Measurements from ENCODE around the gene CRB1. TPM values are rescaled to one million over a fixed set of nuclear protein-coding genes. Genes with fewer than 3 reads are reported as not detected.

Gene CRB1
- polyA plus RNA-seq, 1 donor (not counting 4 experiments of a cell fraction or from before 2014, with no cell fraction given): 0.04 TPM

- Histone ChIP-seq H3K4me2 (ENCODE audit: control insufficient read depth, extremely low read depth, insufficient read depth, low read depth, low read length) (no peak overlapping the region), H4K20me1 (ENCODE audit: control insufficient read depth, extremely low read depth, insufficient read depth, low read length) (no peaks in the 10 kb centered on the region), H2AFZ (ENCODE audit: control insufficient read depth, low read length) (no peak overlapping the region), H3K27me3 (ENCODE audit: control insufficient read depth, extremely low read depth, insufficient read depth, low read length) (no peaks in the 10 kb centered on the region), H3K9me3 (ENCODE audit: control insufficient read depth, low read depth, low read length) (no peaks in the 10 kb centered on the region), H3K9me1 (ENCODE audit: control insufficient read depth, extremely low read depth, insufficient read depth, low read length) (no peaks in the 10 kb centered on the region), H3K4me3 (ENCODE audit: control insufficient read depth in 2 of 3, extremely low read depth in 1 of 3, insufficient read depth in 2 of 3, low read depth in 1 of 3, low read length in 3 of 3) (no peak overlapping the region), H3K4me1 (ENCODE audit: control insufficient read depth, extremely low read depth, insufficient read depth, low read length) (no peaks in the 10 kb centered on the region), H3K79me2 (ENCODE audit: control insufficient read depth, insufficient read depth, low read length) (no peaks in the 10 kb centered on the region), H3K9ac (ENCODE audit: control insufficient read depth, extremely low read depth, insufficient read depth, low read length) (no peak overlapping the region), H3K27ac (ENCODE audit: control insufficient read depth, insufficient read depth, low read length) (no peak overlapping the region), H3K36me3 (ENCODE audit: control insufficient read depth in 2 of 2, extremely low read depth in 1 of 2, insufficient read depth in 2 of 2, low read length in 2 of 2) (no peaks in the 10 kb centered on the region)
- TF ChIP-seq, protein P1, sequence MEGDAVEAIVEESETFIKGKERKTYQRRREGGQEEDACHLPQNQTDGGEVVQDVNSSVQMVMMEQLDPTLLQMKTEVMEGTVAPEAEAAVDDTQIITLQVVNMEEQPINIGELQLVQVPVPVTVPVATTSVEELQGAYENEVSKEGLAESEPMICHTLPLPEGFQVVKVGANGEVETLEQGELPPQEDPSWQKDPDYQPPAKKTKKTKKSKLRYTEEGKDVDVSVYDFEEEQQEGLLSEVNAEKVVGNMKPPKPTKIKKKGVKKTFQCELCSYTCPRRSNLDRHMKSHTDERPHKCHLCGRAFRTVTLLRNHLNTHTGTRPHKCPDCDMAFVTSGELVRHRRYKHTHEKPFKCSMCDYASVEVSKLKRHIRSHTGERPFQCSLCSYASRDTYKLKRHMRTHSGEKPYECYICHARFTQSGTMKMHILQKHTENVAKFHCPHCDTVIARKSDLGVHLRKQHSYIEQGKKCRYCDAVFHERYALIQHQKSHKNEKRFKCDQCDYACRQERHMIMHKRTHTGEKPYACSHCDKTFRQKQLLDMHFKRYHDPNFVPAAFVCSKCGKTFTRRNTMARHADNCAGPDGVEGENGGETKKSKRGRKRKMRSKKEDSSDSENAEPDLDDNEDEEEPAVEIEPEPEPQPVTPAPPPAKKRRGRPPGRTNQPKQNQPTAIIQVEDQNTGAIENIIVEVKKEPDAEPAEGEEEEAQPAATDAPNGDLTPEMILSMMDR (optimal IDR thresholded peaks at IDR 0.05 in 1 of 3, IDR thresholded peaks at IDR 0.05 in 1 of 3, conservative IDR thresholded peaks at IDR 0.05 in 1 of 3; ENCODE audit: extremely low read depth in 1 of 3, insufficient read depth in 2 of 3, low read length in 3 of 3): no peak
- no peak for TF ChIP-seq EZH2 (IDR thresholded peaks at IDR 0.05; ENCODE audit: low read length)
- FAIRE-seq (no peak), DNase-seq (ENCODE audit: low read depth, low spot score) (no peak)
- dilution Hi-C loops (cut with MboI; ENCODE audit: extremely low pct_ligation_motif_present, low sequenced_read_pairs): no loop called here
These were observed 44.1 kb downstream of the CRB1 start for GRCh38 chr1:197312163-197312562.

DNA sequence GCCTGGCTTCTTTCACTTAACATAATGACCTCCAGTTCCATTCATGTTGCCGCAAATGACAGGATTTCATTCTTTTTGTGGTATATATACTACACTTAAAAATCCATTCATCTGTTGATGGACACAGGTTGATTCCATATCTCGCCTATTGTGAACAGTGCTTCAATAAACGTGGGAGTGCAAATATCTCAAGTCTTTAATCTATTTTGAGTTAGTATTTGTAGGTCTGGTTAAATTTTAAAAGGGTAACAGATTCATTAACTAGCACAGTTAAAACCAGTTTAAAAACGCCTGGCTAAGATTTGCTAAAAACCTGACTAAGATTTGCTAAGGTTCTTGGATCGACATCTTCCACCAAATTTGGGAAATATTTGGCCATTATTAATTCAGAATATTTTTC, 45.7 kb downstream of the CRB1 start:
- TF ChIP-seq, protein P1 (optimal IDR thresholded peaks at IDR 0.05 in 1 of 3, IDR thresholded peaks at IDR 0.05 in 1 of 3, conservative IDR thresholded peaks at IDR 0.05 in 1 of 3; ENCODE audit: extremely low read depth in 1 of 3, insufficient read depth in 2 of 3, low read length in 3 of 3): no peak
- no peak for TF ChIP-seq EZH2 (IDR thresholded peaks at IDR 0.05; ENCODE audit: low read length)
- Histone ChIP-seq H3K27me3 (ENCODE audit: control insufficient read depth, extremely low read depth, insufficient read depth, low read length) (no peaks in the 10 kb centered on the region), H3K4me3 (ENCODE audit: control insufficient read depth in 2 of 3, extremely low read depth in 1 of 3, insufficient read depth in 2 of 3, low read depth in 1 of 3, low read length in 3 of 3) (no peak overlapping the region), H3K9me3 (ENCODE audit: control insufficient read depth, low read depth, low read length) (no peaks in the 10 kb centered on the region), H3K9ac (ENCODE audit: control insufficient read depth, extremely low read depth, insufficient read depth, low read length) (no peak overlapping the region), H3K9me1 (ENCODE audit: control insufficient read depth, extremely low read depth, insufficient read depth, low read length) (no peaks in the 10 kb centered on the region), H2AFZ (ENCODE audit: control insufficient read depth, low read length) (no peak overlapping the region), H4K20me1 (ENCODE audit: control insufficient read depth, extremely low read depth, insufficient read depth, low read length) (no peaks in the 10 kb centered on the region), H3K36me3 (ENCODE audit: control insufficient read depth in 2 of 2, extremely low read depth in 1 of 2, insufficient read depth in 2 of 2, low read length in 2 of 2) (no peaks in the 10 kb centered on the region), H3K27ac (ENCODE audit: control insufficient read depth, insufficient read depth, low read length) (no peak overlapping the region), H3K4me2 (ENCODE audit: control insufficient read depth, extremely low read depth, insufficient read depth, low read depth, low read length) (no peak overlapping the region), H3K4me1 (ENCODE audit: control insufficient read depth, extremely low read depth, insufficient read depth, low read length) (no peaks in the 10 kb centered on the region), H3K79me2 (ENCODE audit: control insufficient read depth, insufficient read depth, low read length) (no peaks in the 10 kb centered on the region)
- dilution Hi-C loops (cut with MboI; ENCODE audit: extremely low pct_ligation_motif_present, low sequenced_read_pairs): no loop called here
- DNase-seq (ENCODE audit: low read depth, low spot score): no peak
- no peak for FAIRE-seq

Measured in keratinocyte (primary cell).